OCI-LY7 (cell line): Measurements from ENCODE around the gene CAMK2B.

Experiments used
- EZH2phosphoT487 ChIP-seq: fragments of 200-600 bp; sonication (generic); IDR thresholded peaks from 2 replicates; pipeline ENCODE4 v1.6.1; 2018; ENCODE audit warnings: low read depth, borderline replicate concordance, mild to moderate bottlenecking, mixed run types, antibody characterized with exemption, low read length, moderate library complexity, mixed read lengths
- TF ChIP-seq, protein P1 (sequence below): fragments of 200-600 bp; sonication (generic); conservative IDR thresholded peaks from 2 replicates; pipeline ENCODE4 v1.5.1; 2014; ENCODE audit warnings: mild to moderate bottlenecking, antibody characterized with exemption, low read length, moderate library complexity, mixed read lengths

GRCh38 chr7:44265728-44266127 is 59.7 kb downstream of the CAMK2B start:
- TF ChIP-seq, protein P1, sequence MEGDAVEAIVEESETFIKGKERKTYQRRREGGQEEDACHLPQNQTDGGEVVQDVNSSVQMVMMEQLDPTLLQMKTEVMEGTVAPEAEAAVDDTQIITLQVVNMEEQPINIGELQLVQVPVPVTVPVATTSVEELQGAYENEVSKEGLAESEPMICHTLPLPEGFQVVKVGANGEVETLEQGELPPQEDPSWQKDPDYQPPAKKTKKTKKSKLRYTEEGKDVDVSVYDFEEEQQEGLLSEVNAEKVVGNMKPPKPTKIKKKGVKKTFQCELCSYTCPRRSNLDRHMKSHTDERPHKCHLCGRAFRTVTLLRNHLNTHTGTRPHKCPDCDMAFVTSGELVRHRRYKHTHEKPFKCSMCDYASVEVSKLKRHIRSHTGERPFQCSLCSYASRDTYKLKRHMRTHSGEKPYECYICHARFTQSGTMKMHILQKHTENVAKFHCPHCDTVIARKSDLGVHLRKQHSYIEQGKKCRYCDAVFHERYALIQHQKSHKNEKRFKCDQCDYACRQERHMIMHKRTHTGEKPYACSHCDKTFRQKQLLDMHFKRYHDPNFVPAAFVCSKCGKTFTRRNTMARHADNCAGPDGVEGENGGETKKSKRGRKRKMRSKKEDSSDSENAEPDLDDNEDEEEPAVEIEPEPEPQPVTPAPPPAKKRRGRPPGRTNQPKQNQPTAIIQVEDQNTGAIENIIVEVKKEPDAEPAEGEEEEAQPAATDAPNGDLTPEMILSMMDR, result no peak
- no peak for TF ChIP-seq EZH2phosphoT487
